Amygdala (tissue), 56 donors: Measurements from ENCODE around the gene SDC1.
A peak's percentile ranks its signal among the peaks of the same experiment; 100 is the strongest.
"Not testable (repeated sequence)": the region's sequence is repeated elsewhere in the genome, so short reads cannot be mapped to it uniquely, and the experiment has no call there.

Experiments used
- DNase-seq, 56 donors: peaks; one replicate each; lab custom pipeline; 2025; lab: John Stamatoyannopoulos, UW

Gene SDC1

GRCh38 chr2:20224716-20225293, at the start of gene SDC1:
Gene SDC1 (minus strand): TSS chr2:20225130. CDS start chr2:20224867, 263 bp downstream.
- peak in 4 of 56 donors; percentile 19 to 36 (median 26) for DNase-seq

- DNase-seq, result no peak
These were observed 48.1 kb upstream of the SDC1 start for GRCh38 chr2:20273042-20273441.

GRCh38 chr2:20268317-20268716, 43.4 kb upstream of the SDC1 start:
- DNase-seq, result not testable (repeated sequence)

- DNase-seq, result no peak
These were observed 42.6 kb upstream of the SDC1 start for GRCh38 chr2:20267529-20267928.

- DNase-seq, result no peak
These were observed 39.7 kb upstream of the SDC1 start for GRCh38 chr2:20264629-20265028.

GRCh38 chr2:20257411-20257810, 32.5 kb upstream of the SDC1 start:
- no peak for DNase-seq

GRCh38 chr2:20254731-20255130, 29.8 kb upstream of the SDC1 start:
- DNase-seq, result no peak

- DNase-seq, result no peak
These were observed 25.5 kb upstream of the SDC1 start for GRCh38 chr2:20250436-20250835.

GRCh38 chr2:20249170-20249569, 24.2 kb upstream of the SDC1 start:
- DNase-seq, result no peak

- no peak for DNase-seq
These were observed 22.2 kb upstream of the SDC1 start for GRCh38 chr2:20247084-20247483.

- DNase-seq, result not testable (repeated sequence)
These were observed 18.7 kb upstream of the SDC1 start for GRCh38 chr2:20243637-20244036.

- no peak for DNase-seq
These were observed 17.9 kb upstream of the SDC1 start for GRCh38 chr2:20242727-20243377.

- no peak for DNase-seq
These were observed 17.2 kb upstream of the SDC1 start for GRCh38 chr2:20241973-20242726.

GRCh38 chr2:20240291-20240690, 15.4 kb upstream of the SDC1 start:
- peak in 3 of 56 donors; percentile 8 to 29 (median 22) for DNase-seq

- DNase-seq, result no peak
These were observed 11.6 kb upstream of the SDC1 start for GRCh38 chr2:20236496-20236895.

- DNase-seq, result no peak
These were observed 10.8 kb upstream of the SDC1 start for GRCh38 chr2:20235655-20236305.

GRCh38 chr2:20234597-20234996, 9.7 kb upstream of the SDC1 start:
- not testable (repeated sequence) for DNase-seq

GRCh38 chr2:20232837-20233207, 7.9 kb upstream of the SDC1 start:
- no peak for DNase-seq

GRCh38 chr2:20231598-20232026, 6.7 kb upstream of the SDC1 start:
- no peak for DNase-seq

- DNase-seq, result no peak
These were observed 6.2 kb upstream of the SDC1 start for GRCh38 chr2:20231159-20231558.

- no peak for DNase-seq
These were observed 5.1 kb upstream of the SDC1 start for GRCh38 chr2:20230114-20230425.
